Upper lobe of right lung (tissue), 1 donor: ENCODE data around the gene C19orf73. TPM values are rescaled to one million over a fixed set of nuclear protein-coding genes. Genes with fewer than 3 reads are reported as not detected.

Experiments used
- ATAC-seq: fragments of 200-7000 bp; cut with Tn5 transposase; one replicate; pipeline ENCODE4 v1.9.1; 2020; ENCODE audit warnings: mild to moderate bottlenecking, moderate library complexity
- DNase-seq: peaks from one replicate; pipeline ENCODE4 v3.0.0-alpha.2; 2020
- H3K27ac ChIP-seq: fragments of 200-600 bp; one replicate; pipeline ENCODE4 v1.8.0; 2022
- H3K27me3 ChIP-seq: fragments of 200-600 bp; one replicate; pipeline ENCODE4 v1.8.0; 2022; ENCODE audit warnings: mild to moderate bottlenecking
- H3K36me3 ChIP-seq: fragments of 200-600 bp; one replicate; pipeline ENCODE4 v1.8.0; 2022
- H3K4me1 ChIP-seq: fragments of 200-600 bp; one replicate; pipeline ENCODE4 v1.8.0; 2022
- H3K4me3 ChIP-seq: fragments of 200-600 bp; one replicate; pipeline ENCODE4 v1.8.0; 2022; ENCODE audit warnings: mild to moderate bottlenecking
- H3K9me3 ChIP-seq: fragments of 200-600 bp; one replicate; pipeline ENCODE4 v1.8.0; 2022
- intact Hi-C: fragments of 100-400 bp; cut with DNase I; formaldehyde crosslinking; loops from one replicate; pipeline ENCODE4 v1.11.0; 2022
- total RNA-seq: library from RNA; stranded (reverse); fragmentation: NEBNext Ultra II Directional; extraction: Animal tissue kit (Norgen Biotek cat#: 25700); gene quantifications from one replicate; pipeline ENCODE4 v1.2.1, GENCODE V29; 2021
- TF ChIP-seq, protein P1 (sequence below): fragments of 200-600 bp; IDR thresholded peaks from one replicate; pipeline ENCODE4 v1.8.0; 2022; ENCODE audit warnings: antibody characterized with exemption
- donor health status: DM: no; HTN: yes; CAD: no; lungs with severe emphysema.

C19orf73 gene
- total RNA-seq, 1 donor from 2014 or later, result 1.5 TPM

- Histone ChIP-seq H3K4me3 (no peak overlapping the region), H3K4me1 (no peaks in the 10 kb centered on the region), H3K27ac (no peak overlapping the region), H3K27me3 (peaks cover 64% of the 10 kb centered on the region), H3K36me3 (no peaks in the 10 kb centered on the region), H3K9me3 (no peaks in the 10 kb centered on the region)
- peak; percentile 44 for ATAC-seq
- intact Hi-C loops, result no loop called here
- peak; percentile 71 for DNase-seq
- TF ChIP-seq, protein P1, sequence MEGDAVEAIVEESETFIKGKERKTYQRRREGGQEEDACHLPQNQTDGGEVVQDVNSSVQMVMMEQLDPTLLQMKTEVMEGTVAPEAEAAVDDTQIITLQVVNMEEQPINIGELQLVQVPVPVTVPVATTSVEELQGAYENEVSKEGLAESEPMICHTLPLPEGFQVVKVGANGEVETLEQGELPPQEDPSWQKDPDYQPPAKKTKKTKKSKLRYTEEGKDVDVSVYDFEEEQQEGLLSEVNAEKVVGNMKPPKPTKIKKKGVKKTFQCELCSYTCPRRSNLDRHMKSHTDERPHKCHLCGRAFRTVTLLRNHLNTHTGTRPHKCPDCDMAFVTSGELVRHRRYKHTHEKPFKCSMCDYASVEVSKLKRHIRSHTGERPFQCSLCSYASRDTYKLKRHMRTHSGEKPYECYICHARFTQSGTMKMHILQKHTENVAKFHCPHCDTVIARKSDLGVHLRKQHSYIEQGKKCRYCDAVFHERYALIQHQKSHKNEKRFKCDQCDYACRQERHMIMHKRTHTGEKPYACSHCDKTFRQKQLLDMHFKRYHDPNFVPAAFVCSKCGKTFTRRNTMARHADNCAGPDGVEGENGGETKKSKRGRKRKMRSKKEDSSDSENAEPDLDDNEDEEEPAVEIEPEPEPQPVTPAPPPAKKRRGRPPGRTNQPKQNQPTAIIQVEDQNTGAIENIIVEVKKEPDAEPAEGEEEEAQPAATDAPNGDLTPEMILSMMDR, result no peak
These were observed 46.9 kb downstream of the C19orf73 start for GRCh38 chr19:49071860-49072547.

- ATAC-seq (no peak), DNase-seq (no peak)
- no peak overlapping the region for H3K27ac ChIP-seq
- H3K4me1 ChIP-seq, result no peaks in the 10 kb centered on the region
- H3K36me3 ChIP-seq, result no peaks in the 10 kb centered on the region
- H3K4me3 ChIP-seq, result no peak overlapping the region
- H3K9me3 ChIP-seq, result no peaks in the 10 kb centered on the region
- TF ChIP-seq, protein P1, result no peak
- peaks cover 73% of the 10 kb centered on the region for H3K27me3 ChIP-seq
- intact Hi-C loops, result no loop called here
These were observed 48.5 kb downstream of the C19orf73 start for GRCh38 chr19:49070416-49070815.

- TF ChIP-seq, protein P1, result no peak
- ATAC-seq, result no peak
- no peak overlapping the region for H3K27ac ChIP-seq
- intact Hi-C loops, result no loop called here
- H3K27me3 ChIP-seq, result peaks cover 79% of the 10 kb centered on the region
- no peak for DNase-seq
- no peaks in the 10 kb centered on the region for H3K9me3 ChIP-seq
- no peak overlapping the region for H3K4me3 ChIP-seq
- peaks cover 3% of the 10 kb centered on the region for H3K4me1 ChIP-seq
- H3K36me3 ChIP-seq, result no peaks in the 10 kb centered on the region
These were observed 49.9 kb downstream of the C19orf73 start for GRCh38 chr19:49069026-49069425.

Other genes starting within 250 kb of the C19orf73 start
- 80.9 TPM for gene PPP1R15A, start 246.7 kb downstream of the C19orf73 start, total RNA-seq
- not detected for gene TULP2, start 220.4 kb downstream of the C19orf73 start, total RNA-seq
- gene NUCB1, start 218.8 kb downstream of the C19orf73 start, total RNA-seq, result 287 TPM
- 3.0 TPM for gene DHDH, start 185.4 kb downstream of the C19orf73 start, total RNA-seq
- gene BAX, start 164.3 kb downstream of the C19orf73 start, total RNA-seq, result 127 TPM
- gene FTL, start 153.8 kb downstream of the C19orf73 start, total RNA-seq, result 7,346 TPM
- 35.1 TPM for gene GYS1, start 125.8 kb downstream of the C19orf73 start, total RNA-seq
- 37.6 TPM for gene RUVBL2, start 125.3 kb downstream of the C19orf73 start, total RNA-seq
- gene LHB, start 102.1 kb downstream of the C19orf73 start, total RNA-seq, result not detected
- not detected for gene CGB3, start 94.8 kb downstream of the C19orf73 start, total RNA-seq
- gene CGB2, start 87.3 kb downstream of the C19orf73 start, total RNA-seq, result not detected
- not detected for gene CGB1, start 82.2 kb downstream of the C19orf73 start, total RNA-seq
- not detected for gene CGB5, start 75.3 kb downstream of the C19orf73 start, total RNA-seq
- not detected for gene CGB8, start 70.0 kb downstream of the C19orf73 start, total RNA-seq
- gene CGB7, start 61.4 kb downstream of the C19orf73 start, total RNA-seq, result 0.43 TPM
- 2.7 TPM for gene NTF4, start 54.3 kb downstream of the C19orf73 start, total RNA-seq
- not detected for gene KCNA7, start 46.4 kb downstream of the C19orf73 start, total RNA-seq
- gene SNRNP70, start 33.7 kb downstream of the C19orf73 start, total RNA-seq, result 179 TPM
- 12.2 TPM for gene LIN7B, start 4.8 kb downstream of the C19orf73 start, total RNA-seq
- gene PPFIA3, start 401 bp upstream of the C19orf73 start, total RNA-seq, result 10.7 TPM
- gene HRC, start 36.3 kb upstream of the C19orf73 start, total RNA-seq, result 2.2 TPM
- gene TRPM4, start 38.6 kb upstream of the C19orf73 start, total RNA-seq, result 44.3 TPM
- gene SLC6A16, start 206.0 kb upstream of the C19orf73 start, total RNA-seq, result 4.5 TPM
- 101 TPM for gene CD37, start 216.3 kb upstream of the C19orf73 start, total RNA-seq
- 36.4 TPM for gene TEAD2, start 243.3 kb upstream of the C19orf73 start, total RNA-seq
- gene DKKL1, start 244.7 kb upstream of the C19orf73 start, total RNA-seq, result not detected